Stimulated activated CD8-positive, alpha-beta memory T cell treated with anti-CD3 and anti-CD28 coated beads, Interleukin-12 subunit alpha, Interleukin-12 subunit beta, amount 100 ng/mL, for 4 hours (primary cell): ENCODE data around the gene LCMT1.
"Not testable (repeated sequence)": the region's sequence is repeated elsewhere in the genome, so short reads cannot be mapped to it uniquely, and the experiment has no call there.

Source experiments
- DNase-seq: peaks from one replicate; pipeline ENCODE4 v3.0.0-alpha.2; 2020; ENCODE audit warnings: low read depth

Gene LCMT1

DNA sequence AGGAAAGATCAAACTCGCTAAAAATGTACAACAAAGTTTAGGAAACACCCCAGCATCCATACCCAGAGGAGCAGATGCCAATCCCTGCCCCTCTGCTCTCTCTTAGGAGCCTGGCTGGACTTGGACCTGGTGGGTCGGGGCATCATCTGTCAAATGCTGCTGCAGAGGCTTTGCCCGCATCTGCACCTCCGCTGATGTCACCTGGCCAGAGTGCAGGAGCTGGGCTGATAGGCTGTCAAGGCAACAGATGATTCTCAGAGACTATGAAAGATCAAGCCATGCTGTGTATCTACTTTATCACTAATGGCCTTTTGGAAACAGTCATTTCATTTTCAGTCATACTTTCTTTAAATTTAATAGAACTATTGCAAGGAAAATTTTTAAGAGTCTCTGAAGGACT lies 15.9 kb upstream of the LCMT1 start:
- DNase-seq: no peak

DNA sequence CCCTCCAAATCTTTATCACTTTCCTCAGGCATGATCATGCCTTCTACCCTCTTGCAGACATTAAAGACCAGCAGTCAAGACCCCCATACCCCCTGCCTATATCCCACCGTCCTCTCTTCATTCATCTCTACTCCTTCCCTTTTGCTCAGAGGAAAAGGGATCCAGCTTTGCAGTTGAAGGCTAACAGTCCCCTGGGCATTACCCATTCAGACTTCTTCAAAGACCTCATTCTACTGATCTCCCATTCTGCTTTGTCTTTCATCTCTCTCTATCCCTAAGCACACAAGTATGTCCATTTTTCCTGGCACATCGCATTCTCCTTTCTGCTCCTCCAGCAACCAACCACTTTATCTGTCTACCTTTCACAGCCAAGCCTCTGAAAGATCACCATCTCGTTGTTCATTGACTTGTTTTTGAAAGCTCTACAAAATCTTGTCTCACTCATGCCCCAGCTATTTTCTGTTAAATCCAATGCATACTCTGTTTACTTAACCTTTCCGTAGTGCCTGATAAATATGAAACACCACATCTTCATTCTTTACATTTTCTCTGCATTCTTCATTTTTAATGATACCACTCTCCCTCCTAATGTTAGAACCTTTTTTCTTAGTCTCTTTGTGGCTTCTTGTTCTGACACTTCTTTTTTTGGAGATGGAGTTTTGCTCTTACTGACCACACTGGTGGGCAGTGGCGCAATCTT lies 14.1 kb upstream of the LCMT1 start:
- no peak for DNase-seq

- DNase-seq: no peak
These were observed 11.0 kb upstream of the LCMT1 start for GRCh38 chr16:25100511-25100910.

DNA sequence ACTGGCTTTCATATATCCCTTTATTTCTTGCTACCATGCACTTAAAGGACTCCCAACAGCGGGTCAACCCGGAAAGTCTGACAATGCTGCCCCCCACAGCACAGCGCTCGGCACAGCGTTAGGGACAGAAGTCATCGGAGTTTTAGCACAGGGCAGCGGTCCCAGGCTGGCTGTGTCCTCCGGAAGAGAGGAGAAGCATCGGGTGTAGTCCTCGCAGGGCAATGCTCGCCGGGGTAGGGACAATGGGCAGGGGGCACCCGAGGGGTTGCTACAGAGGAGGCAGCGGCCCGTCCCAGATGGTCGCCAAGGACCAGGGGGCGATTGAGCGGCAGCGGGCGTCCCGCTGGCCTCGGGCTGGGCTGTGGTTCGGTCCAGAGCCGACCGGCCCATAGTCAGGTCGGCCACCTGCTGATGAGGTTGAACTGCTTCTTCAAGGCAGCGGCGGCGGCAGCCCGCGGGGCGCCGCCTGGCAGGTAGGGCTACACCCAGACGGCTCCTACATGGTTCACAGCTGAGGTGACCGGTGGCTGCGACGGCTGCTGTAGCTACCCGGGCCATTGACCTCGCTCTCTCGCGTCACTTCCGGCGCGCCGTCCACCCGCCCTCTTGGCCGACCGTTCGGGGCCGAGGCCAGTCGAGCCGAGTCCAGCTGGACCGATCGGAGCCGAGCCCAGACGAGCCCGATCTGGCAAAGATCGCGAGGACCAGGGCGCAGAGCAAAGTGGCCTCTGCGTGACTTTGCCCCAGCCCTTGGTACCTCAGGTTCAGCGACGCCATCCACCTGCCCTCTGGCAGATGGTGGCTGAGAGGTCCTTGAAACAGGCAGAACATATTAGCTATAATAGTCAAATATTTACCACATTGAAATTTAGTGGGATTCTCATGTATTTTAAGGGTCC lies 4.7 kb upstream of the LCMT1 start:
- DNase-seq: peak; percentile 59

DNA sequence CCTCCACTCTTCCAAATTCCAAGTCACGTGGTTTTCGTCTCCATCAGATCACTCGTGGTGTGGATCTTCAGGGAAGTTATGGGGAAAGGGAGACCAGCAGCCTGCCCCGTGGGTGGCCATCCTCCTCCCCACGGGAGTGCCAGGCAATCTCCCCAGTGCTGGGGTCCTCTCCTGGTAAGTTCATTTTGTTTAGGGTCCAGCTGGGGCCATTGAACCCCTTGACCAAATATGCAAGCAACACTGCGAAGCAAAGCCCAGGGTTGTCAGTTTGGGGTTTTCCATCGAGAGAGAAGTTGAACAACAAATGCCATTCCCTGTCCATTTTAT lies 4.1 kb upstream of the LCMT1 start:
- DNase-seq: no peak

- DNase-seq: no peak
These were observed 3.5 kb upstream of the LCMT1 start for GRCh38 chr16:25108054-25108453.

DNA sequence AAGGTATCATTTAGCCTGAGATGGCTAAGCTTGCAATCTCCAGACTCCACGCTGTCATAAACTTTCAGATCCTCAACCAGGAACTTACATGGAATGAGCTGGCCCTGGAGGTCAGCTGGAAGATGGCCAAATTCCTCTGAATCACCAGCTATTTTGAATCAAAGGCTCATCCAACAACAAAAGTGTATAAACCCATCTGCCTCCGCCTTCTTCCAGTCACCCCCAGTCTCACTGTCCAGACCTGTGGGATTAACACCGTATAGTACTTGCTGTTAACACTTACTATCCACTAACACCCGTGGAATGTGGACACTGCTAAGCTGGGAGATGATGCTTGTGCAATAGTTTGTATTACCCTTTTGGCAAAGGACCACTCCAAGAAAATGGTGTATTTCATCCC lies 1.9 kb upstream of the LCMT1 start:
- no peak for DNase-seq

- DNase-seq: no peak
These were observed 1.1 kb upstream of the LCMT1 start for GRCh38 chr16:25110387-25110947.

DNA sequence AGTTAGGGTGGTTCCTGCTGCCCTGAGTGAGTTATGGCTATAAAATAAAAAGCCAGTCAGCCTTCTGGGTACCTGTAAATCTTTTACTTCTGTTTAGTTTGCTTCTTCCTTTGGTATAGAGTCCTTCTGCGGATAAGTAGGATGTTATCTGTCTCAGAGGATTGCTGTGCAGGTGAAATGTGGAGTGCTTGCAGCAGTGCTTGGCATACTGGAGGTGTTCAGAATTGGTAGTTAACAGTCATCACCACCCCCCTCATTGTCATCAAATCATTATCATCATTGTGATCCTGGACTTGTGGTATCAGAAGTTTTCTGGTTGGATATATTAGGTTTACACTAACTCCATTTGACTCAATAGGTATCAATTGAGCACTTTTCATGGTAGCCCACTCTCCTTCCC lies 2.6 kb downstream of the LCMT1 start:
- no peak for DNase-seq

- no peak for DNase-seq
These were observed 7.5 kb downstream of the LCMT1 start for GRCh38 chr16:25118851-25119578.

- DNase-seq: no peak
These were observed 10.5 kb downstream of the LCMT1 start for GRCh38 chr16:25121824-25122600.

GRCh38 chr16:25124503-25124902 lies 13.0 kb downstream of the LCMT1 start:
- DNase-seq: no peak

DNA sequence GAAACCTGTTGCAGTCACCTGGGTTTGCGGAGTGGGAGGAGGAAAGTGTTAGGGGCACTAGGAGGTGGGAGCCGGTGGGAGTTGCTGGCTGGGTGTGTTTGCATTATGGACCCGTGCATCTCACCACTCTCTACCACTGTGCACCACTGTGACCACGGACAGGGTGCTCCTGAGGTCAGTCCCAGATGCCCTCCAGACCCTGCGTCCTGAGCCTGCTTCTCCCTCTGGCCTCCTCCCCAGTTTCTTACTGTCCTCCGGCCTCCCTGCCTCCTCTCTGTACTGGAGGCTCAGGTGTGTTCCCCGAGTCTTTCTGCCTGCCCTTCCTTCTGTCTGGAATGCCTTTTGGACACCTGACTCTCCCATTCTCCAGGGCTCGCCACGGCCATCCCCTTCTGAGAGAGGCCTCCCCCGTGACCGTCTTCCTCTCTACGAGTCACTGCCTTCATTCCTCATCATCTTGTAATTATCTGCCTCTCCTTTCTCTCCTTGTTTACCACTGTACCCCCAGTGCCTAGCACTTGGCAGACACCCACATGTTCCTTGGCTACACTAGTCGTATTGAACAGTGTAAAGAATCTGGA lies 14.6 kb downstream of the LCMT1 start:
- DNase-seq: not testable (repeated sequence)

GRCh38 chr16:25126820-25127232 lies 15.3 kb downstream of the LCMT1 start:
- no peak for DNase-seq

DNA sequence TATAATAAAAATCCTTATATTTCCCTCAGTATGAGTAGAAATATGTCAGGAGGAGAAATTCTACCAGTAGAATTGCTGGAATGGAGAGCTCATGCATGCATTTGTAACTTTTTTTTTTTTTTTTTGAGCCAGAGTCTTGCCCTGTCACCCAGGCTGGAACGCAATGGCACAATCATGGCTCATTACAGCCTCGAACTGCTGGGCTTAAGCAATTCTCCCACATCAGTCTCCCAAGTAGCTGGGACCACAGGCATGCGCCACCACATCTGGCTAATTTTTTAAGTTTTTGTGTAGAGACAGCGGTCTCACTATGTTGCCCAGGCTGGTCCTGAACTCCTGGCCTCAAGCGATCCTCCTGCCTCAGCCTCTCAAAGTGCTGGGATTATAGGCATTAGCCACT lies 21.2 kb downstream of the LCMT1 start:
- not testable (repeated sequence) for DNase-seq

DNA sequence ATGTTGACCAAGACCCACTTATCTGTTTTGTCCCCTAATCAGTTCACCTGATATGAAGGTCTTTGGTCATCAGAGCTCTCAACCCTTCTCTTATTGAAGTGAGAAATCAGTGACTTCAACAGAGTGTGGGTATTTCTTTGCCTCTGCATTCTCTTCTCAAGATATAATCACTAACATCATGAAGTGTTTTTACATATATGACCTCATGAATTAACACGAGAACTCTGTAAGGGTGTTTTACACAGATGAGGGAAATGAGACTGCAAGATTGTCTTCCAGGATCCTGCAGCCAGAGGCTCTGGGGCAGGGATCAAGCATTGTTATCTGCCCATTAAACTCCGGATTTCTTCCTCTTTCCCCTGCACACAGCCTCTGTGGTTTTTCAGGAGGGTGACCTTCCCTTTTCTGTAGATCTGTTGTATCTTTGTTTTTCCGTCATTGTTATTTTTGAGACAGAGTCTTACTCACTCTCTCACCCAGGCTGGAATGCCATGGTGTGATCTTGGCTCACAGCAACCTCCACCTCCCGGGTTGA lies 22.7 kb downstream of the LCMT1 start:
- DNase-seq: no peak

- no peak for DNase-seq
These were observed 23.8 kb downstream of the LCMT1 start for GRCh38 chr16:25135254-25135878.

DNA sequence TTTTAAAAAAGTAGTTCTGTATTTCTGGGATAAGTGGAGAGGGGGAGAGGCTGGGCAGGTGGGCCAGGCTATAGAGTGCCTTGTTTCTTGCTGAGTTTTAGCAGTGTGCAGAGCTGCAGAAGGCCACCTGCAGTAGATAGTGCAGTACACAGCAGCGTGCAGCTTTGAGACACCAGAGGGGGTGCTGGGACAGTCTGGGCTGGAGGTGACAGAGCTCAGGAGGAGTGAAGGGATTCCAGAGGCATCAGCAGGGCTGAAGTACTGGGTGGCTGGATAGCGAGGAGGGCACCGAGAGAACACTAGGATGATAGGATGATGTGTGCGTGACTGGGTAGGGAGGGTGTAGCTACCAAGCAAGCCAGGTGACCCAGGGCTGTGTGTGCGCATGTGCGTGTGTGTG lies 26.6 kb downstream of the LCMT1 start:
- no peak for DNase-seq

DNA sequence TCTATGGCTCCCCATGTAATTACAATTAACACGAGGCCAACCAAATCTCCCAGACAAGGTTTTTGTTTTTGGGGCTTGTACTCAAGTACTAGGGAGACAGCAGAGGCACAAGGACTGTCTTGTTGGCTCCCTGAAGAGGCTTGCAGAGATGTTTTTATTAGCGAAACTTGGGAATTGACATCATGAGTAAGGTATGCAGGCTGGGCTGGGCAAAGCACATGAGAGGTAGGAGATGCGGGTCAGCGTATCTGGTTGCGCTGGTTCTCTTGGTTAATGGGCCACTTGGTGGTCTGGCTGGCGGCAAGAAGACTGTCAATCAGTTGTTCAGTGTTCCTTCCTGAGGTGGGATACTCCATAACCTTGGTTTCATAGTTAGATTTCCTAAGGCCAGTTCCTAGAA lies 28.9 kb downstream of the LCMT1 start:
- DNase-seq: no peak

DNA sequence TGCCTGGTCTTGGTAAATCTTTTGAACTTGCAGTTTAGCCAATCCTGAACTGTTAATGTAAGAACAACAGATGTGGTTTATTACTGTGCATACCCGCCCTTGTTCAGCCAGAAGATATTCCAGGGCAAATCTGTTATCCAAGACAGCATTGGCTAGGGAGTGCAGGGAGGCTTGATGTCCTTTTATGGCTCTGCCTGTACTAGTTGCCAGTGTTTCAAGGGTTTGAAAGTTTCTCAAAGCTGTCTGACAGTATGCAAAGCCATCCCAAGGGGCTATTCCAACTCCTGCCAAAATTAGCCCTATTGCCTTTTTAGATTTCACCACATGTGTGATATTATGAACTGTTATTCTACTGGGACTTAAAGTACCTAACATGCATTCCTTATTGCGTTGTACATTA lies 30.1 kb downstream of the LCMT1 start:
- no peak for DNase-seq

GRCh38 chr16:25143928-25144327 lies 32.4 kb downstream of the LCMT1 start:
- no peak for DNase-seq
